K562 (cell line): Measurements from ENCODE around the gene YTHDF1. TPM values are rescaled to one million over a fixed set of nuclear protein-coding genes. Genes with fewer than 3 reads are reported as not detected.

Experiments
- NR2C2 ChIP-seq, 2 experiments: fragments of 200-800 bp in 1 of 2; sonication (Bioruptor generic) in 1 of 2; sonication (generic) in 1 of 2; formaldehyde crosslinking in 1 of 2; IDR thresholded peaks; 2 replicates each; pipeline versions ENCODE4 v1.6.1 to v1.8.0; 2016 to 2022; ENCODE audit warnings: mild to moderate bottlenecking in 1 of 2, missing compliant biosample characterization in 1 of 2, missing genetic modification characterization in 1 of 2, missing genetic modification reagents in 1 of 2
- NR4A1 ChIP-seq, 2 experiments: fragments of 250-450 bp in 1 of 2; fragments of 450-650 bp in 1 of 2; sonication (Bioruptor Pico) in 1 of 2; IDR thresholded peaks; 2 replicates each; pipeline versions ENCODE4 v1.4.0 to v1.6.1; 2016 to 2020; ENCODE audit warnings: mild to moderate bottlenecking in 2 of 2, missing compliant biosample characterization in 1 of 2, missing genetic modification characterization in 1 of 2, moderate library complexity in 1 of 2
- POLR2H ChIP-seq: IDR thresholded peaks from 2 replicates; pipeline ENCODE4 v1.6.1; 2016; ENCODE audit warnings: missing genetic modification characterization, low read depth, mild to moderate bottlenecking, control low read depth, missing compliant biosample characterization, moderate library complexity
- RBBP5 ChIP-seq: fragments of 200-600 bp; sonication (generic); IDR thresholded peaks from 2 replicates; pipeline ENCODE4 v1.6.1; 2012; ENCODE audit warnings: borderline replicate concordance, mild to moderate bottlenecking, low read length, control low read depth, inconsistent platforms; ENCODE audit not compliant: insufficient read depth, poor library complexity, severe bottlenecking
- RREB1 ChIP-seq: fragments of 250-450 bp; sonication (Bioruptor Pico); IDR thresholded peaks from 2 replicates; pipeline ENCODE4 v1.4.0; 2020
- TARDBP ChIP-seq: fragments of 450-650 bp; IDR thresholded peaks from 2 replicates; pipeline ENCODE4 v1.6.1; 2016
- ZNF212 ChIP-seq: fragments of 450-650 bp; formaldehyde crosslinking; IDR thresholded peaks from 2 replicates; pipeline ENCODE4 v1.4.0; 2020; ENCODE audit warnings: mild to moderate bottlenecking
- ZNF263 ChIP-seq: sonication (generic); formaldehyde crosslinking; IDR thresholded peaks from 2 replicates; pipeline ENCODE4 v1.8.0; 2022; ENCODE audit warnings: mild to moderate bottlenecking, missing genetic modification reagents, borderline replicate concordance
- ZNF780A ChIP-seq: fragments of 250-450 bp; sonication (Bioruptor Pico); IDR thresholded peaks from 2 replicates; pipeline ENCODE4 v1.5.0; 2021; ENCODE audit warnings: mild to moderate bottlenecking
- polyA plus RNA-seq, 8 experiments: library from polyadenylated mRNA; depleted of rRNA in 4 of 8; stranded (reverse) in 5 of 8; unstranded in 3 of 8; fragments of >200 nt; fragmentation: Nextera tagmentation in 2 of 8; fragmentation: Illumina TruSeq in 1 of 8; extraction: Ambion mirVana in 2 of 8; extraction: Trizol in 1 of 8; gene quantifications; 2 replicates each; pipeline versions ENCODE4 v1.2.1 to v1.2.3, GENCODE V29; 2011 to 2014; ENCODE audit warnings: inconsistent platforms in 1 of 8, missing spikeins in 1 of 8
- total RNA-seq, 7 experiments: library from RNA; depleted of rRNA in 6 of 7; stranded (reverse); fragments of >200 nt in 6 of 7; fragmentation: Illumina TruSeq in 2 of 7; extraction: Trizol in 2 of 7; gene quantifications; 2 replicates each; pipeline versions ENCODE4 v1.2.1 to v1.2.3, GENCODE V29; 2011 to 2021; ENCODE audit warnings: low replicate concordance in 1 of 7
- TF ChIP-seq, protein P1 (sequence below): sonication (generic); formaldehyde crosslinking; IDR thresholded peaks from 2 replicates; pipeline ENCODE4 v1.8.0; 2023; ENCODE audit warnings: mild to moderate bottlenecking, missing genetic modification reagents
- TF ChIP-seq, protein P2 (sequence below): fragments of 450-650 bp; IDR thresholded peaks from 2 replicates; pipeline ENCODE4 v1.7.1; 2018; ENCODE audit warnings: mild to moderate bottlenecking, low read depth; ENCODE audit not compliant: partially characterized antibody

The YTHDF1 gene
- total and polyA plus RNA-seq, 9 of the 15 experiments (the other 6 are each of a cell fraction or from before 2014, with no cell fraction given), result 10.1 to 42.4 (median 27.8) TPM

- TF ChIP-seq, protein P1, sequence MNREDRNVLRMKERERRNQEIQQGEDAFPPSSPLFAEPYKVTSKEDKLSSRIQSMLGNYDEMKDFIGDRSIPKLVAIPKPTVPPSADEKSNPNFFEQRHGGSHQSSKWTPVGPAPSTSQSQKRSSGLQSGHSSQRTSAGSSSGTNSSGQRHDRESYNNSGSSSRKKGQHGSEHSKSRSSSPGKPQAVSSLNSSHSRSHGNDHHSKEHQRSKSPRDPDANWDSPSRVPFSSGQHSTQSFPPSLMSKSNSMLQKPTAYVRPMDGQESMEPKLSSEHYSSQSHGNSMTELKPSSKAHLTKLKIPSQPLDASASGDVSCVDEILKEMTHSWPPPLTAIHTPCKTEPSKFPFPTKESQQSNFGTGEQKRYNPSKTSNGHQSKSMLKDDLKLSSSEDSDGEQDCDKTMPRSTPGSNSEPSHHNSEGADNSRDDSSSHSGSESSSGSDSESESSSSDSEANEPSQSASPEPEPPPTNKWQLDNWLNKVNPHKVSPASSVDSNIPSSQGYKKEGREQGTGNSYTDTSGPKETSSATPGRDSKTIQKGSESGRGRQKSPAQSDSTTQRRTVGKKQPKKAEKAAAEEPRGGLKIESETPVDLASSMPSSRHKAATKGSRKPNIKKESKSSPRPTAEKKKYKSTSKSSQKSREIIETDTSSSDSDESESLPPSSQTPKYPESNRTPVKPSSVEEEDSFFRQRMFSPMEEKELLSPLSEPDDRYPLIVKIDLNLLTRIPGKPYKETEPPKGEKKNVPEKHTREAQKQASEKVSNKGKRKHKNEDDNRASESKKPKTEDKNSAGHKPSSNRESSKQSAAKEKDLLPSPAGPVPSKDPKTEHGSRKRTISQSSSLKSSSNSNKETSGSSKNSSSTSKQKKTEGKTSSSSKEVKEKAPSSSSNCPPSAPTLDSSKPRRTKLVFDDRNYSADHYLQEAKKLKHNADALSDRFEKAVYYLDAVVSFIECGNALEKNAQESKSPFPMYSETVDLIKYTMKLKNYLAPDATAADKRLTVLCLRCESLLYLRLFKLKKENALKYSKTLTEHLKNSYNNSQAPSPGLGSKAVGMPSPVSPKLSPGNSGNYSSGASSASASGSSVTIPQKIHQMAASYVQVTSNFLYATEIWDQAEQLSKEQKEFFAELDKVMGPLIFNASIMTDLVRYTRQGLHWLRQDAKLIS, result no peak
- TF ChIP-seq, protein P2, sequence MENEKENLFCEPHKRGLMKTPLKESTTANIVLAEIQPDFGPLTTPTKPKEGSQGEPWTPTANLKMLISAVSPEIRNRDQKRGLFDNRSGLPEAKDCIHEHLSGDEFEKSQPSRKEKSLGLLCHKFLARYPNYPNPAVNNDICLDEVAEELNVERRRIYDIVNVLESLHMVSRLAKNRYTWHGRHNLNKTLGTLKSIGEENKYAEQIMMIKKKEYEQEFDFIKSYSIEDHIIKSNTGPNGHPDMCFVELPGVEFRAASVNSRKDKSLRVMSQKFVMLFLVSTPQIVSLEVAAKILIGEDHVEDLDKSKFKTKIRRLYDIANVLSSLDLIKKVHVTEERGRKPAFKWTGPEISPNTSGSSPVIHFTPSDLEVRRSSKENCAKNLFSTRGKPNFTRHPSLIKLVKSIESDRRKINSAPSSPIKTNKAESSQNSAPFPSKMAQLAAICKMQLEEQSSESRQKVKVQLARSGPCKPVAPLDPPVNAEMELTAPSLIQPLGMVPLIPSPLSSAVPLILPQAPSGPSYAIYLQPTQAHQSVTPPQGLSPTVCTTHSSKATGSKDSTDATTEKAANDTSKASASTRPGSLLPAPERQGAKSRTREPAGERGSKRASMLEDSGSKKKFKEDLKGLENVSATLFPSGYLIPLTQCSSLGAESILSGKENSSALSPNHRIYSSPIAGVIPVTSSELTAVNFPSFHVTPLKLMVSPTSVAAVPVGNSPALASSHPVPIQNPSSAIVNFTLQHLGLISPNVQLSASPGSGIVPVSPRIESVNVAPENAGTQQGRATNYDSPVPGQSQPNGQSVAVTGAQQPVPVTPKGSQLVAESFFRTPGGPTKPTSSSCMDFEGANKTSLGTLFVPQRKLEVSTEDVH, result peak; percentile 57
- TF ChIP-seq NR2C2 (CRISPR knock-in tag; IDR thresholded peaks at IDR 0.05) (no peak), NR2C2 (tag; IDR thresholded peaks at IDR 0.05) (peak; percentile 20; the same call in 1 of the 2 replicates), ZNF780A (CRISPR knock-in tag) (no peak), POLR2H (tag) (no peak), RBBP5 (peak; percentile 72), RREB1 (CRISPR knock-in tag) (peak; percentile 90; the same call in 1 of the 2 replicates), ZNF263 (CRISPR knock-in tag) (peak; percentile 68; the same call in 1 of the 2 replicates), TARDBP (peak; percentile 20; the same call in 1 of the 2 replicates), NR4A1 (CRISPR knock-in tag; IDR thresholded peaks at IDR 0.05) (0 out of 2 replicates have a peak, but pooled peaks have one; percentile 63), NR4A1 (tag; IDR thresholded peaks at IDR 0.05) (no peak), ZNF212 (peak; percentile 64; the same call in 1 of the 2 replicates)
Measured at GRCh38 chr20:63216041-63216848, at the start of gene YTHDF1 (continued).
